ENCODE results near the gene PKLR. TPM values are rescaled to one million over a fixed set of nuclear protein-coding genes. Genes with fewer than 3 reads are reported as not detected.
A peak's percentile ranks its signal among the peaks of the same experiment; 100 is the strongest.

PKLR gene
- total and polyA plus RNA-seq, 2 donors (not counting 1 experiment from before 2014, with no cell fraction given): not detected

GRCh38 chr1:155277070-155277901 is 24.0 kb downstream of the PKLR start, which contains the start of gene HCN3:
HCN3 (plus strand) TSS chr1:155277463; CDS start chr1:155277591, 128 bp downstream.
- ChIA-PET POLR2A (interaction anchor here (0.7 to 1.0 kb wide), 2 partner anchors 46 to 72 kb away, joined by 4 to 8 read pairs; no protein-coding TSS in a partner anchor), CTCF (interaction anchor here (0.7 to 1.3 kb wide), 6 partner anchors 26 to 227 kb away, joined by 3 to 7 read pairs (median 4); partner anchors contain the start of gene RUSC1)
- Histone ChIP-seq H2AFZ (ENCODE audit: insufficient read depth, low read depth, low read length, poor library complexity, severe bottlenecking) (peak within 1 kb of the TSS; percentile 88), H4K20me1 (ENCODE audit: control insufficient read depth, insufficient read depth, low read length, poor library complexity, severe bottlenecking) (peaks cover 5% of the 10 kb centered on the region), H3K9ac (ENCODE audit: low read length) (peak within 1 kb of the TSS; percentile 76), H3K9me3 (ENCODE audit: control extremely low read depth in 1 of 3, control insufficient read depth in 2 of 3, insufficient read depth in 1 of 3, low read length in 2 of 3) (no peaks in the 10 kb centered on the region), H3K36me3 (replicated peaks in 1 of 2; ENCODE audit: control extremely low read depth in 1 of 2, control insufficient read depth in 1 of 2, extremely low read depth in 1 of 2, insufficient read depth in 2 of 2, low read length in 1 of 2) (no peaks in the 10 kb centered on the region), H3K79me2 (ENCODE audit: control insufficient read depth, insufficient read depth, low read length) (peaks cover 14% of the 10 kb centered on the region), H3K4me3 (ENCODE audit: control extremely low read depth in 1 of 5, extremely low read depth in 1 of 5, insufficient read depth in 1 of 5, low read depth in 2 of 5, low read length in 4 of 5) (peak within 1 kb of the TSS; percentile 49 to 64 (median 59)), H3K4me1 (ENCODE audit: control insufficient read depth in 2 of 2, insufficient read depth in 2 of 2, low read length in 2 of 2) (peaks cover 25 to 36% of the 10 kb centered on the region in 2 donors), H3K27ac (ENCODE audit: low read length in 2 of 2) (peak within 1 kb of the TSS in 1 of 2 donors; percentile 33), H3K4me2 (replicated peaks; ENCODE audit: low read depth, low read length, poor library complexity, severe bottlenecking) (peak within 1 kb of the TSS; percentile 100), H3K27me3 (replicated peaks in 1 of 4; ENCODE audit: control extremely low read depth in 1 of 4, control insufficient read depth in 3 of 4, insufficient read depth in 4 of 4, low read length in 3 of 4) (no peaks in the 10 kb centered on the region)
- intact Hi-C loops (cut with micrococcal nuclease): loop anchor here (1.0 to 5.0 kb wide), 6 partner anchors 15 to 190 kb away; partner anchors contain the start of genes FDPS and SCAMP3
- 2% methylated on average over 67 of the region's 68 CpGs for WGBS (ENCODE audit: insufficient coverage)
- Mint-ChIP-seq H3K9me3 (ENCODE audit: insufficient read depth) (no peaks in the 10 kb centered on the region), H3K27me3 (no peaks in the 10 kb centered on the region), H3K4me1 (peaks cover 35% of the 10 kb centered on the region), H3K27ac (peak within 1 kb of the TSS; percentile 41), H3K4me3 (peak within 1 kb of the TSS; percentile 83)
- peak; percentile 95 for DNase-seq
- TF ChIP-seq EZH2 (IDR thresholded peaks at IDR 0.05; ENCODE audit: borderline replicate concordance, insufficient read depth, low read depth, low read length, poor library complexity, severe bottlenecking): no peak
- TF ChIP-seq, protein P1, sequence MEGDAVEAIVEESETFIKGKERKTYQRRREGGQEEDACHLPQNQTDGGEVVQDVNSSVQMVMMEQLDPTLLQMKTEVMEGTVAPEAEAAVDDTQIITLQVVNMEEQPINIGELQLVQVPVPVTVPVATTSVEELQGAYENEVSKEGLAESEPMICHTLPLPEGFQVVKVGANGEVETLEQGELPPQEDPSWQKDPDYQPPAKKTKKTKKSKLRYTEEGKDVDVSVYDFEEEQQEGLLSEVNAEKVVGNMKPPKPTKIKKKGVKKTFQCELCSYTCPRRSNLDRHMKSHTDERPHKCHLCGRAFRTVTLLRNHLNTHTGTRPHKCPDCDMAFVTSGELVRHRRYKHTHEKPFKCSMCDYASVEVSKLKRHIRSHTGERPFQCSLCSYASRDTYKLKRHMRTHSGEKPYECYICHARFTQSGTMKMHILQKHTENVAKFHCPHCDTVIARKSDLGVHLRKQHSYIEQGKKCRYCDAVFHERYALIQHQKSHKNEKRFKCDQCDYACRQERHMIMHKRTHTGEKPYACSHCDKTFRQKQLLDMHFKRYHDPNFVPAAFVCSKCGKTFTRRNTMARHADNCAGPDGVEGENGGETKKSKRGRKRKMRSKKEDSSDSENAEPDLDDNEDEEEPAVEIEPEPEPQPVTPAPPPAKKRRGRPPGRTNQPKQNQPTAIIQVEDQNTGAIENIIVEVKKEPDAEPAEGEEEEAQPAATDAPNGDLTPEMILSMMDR (IDR thresholded peaks at IDR 0.05): peak; percentile 76
- ATAC-seq (ENCODE audit: low read depth): peak; percentile 75

Measured in B cell (primary cell).